Measurements from ENCODE around the gene GGNBP2.
A peak's percentile ranks its signal among the peaks of the same experiment; 100 is the strongest.
"Not testable (repeated sequence)": the region's sequence is repeated elsewhere in the genome, so short reads cannot be mapped to it uniquely, and the experiment has no call there.

The GGNBP2 gene

GRCh38 chr17:36544307-36545076 lies at the start of gene GGNBP2:
Gene GGNBP2, plus strand, starts transcription at chr17:36544919. Its CDS starts 806 bp downstream, at chr17:36545725.
- DNase-seq (ENCODE audit: low spot score) = peak; percentile 91

- DNase-seq (ENCODE audit: low spot score) = no peak
Observed at GRCh38 chr17:36495076-36495578, 49.6 kb upstream of the GGNBP2 start.

GRCh38 chr17:36496018-36496789 lies 48.5 kb upstream of the GGNBP2 start:
- no peak for DNase-seq (ENCODE audit: low spot score)

GRCh38 chr17:36498155-36498554 lies 46.6 kb upstream of the GGNBP2 start:
- DNase-seq (ENCODE audit: low spot score) = no peak

- no peak for DNase-seq (ENCODE audit: low spot score)
Observed at GRCh38 chr17:36498560-36499300, 46.0 kb upstream of the GGNBP2 start.

- no peak for DNase-seq (ENCODE audit: low spot score)
Observed at GRCh38 chr17:36500745-36501225, 43.9 kb upstream of the GGNBP2 start.

- no peak for DNase-seq (ENCODE audit: low spot score)
Observed at GRCh38 chr17:36501351-36501750, 43.4 kb upstream of the GGNBP2 start.

GRCh38 chr17:36501963-36502362 lies 42.8 kb upstream of the GGNBP2 start:
- no peak for DNase-seq (ENCODE audit: low spot score)

- no peak for DNase-seq (ENCODE audit: low spot score)
Observed at GRCh38 chr17:36503456-36504155, 41.1 kb upstream of the GGNBP2 start.

GRCh38 chr17:36504156-36504545 lies 40.6 kb upstream of the GGNBP2 start:
- DNase-seq (ENCODE audit: low spot score) = no peak

- DNase-seq (ENCODE audit: low spot score) = no peak
Observed at GRCh38 chr17:36505171-36505570, 39.5 kb upstream of the GGNBP2 start.

GRCh38 chr17:36506249-36506826 lies 38.4 kb upstream of the GGNBP2 start:
- DNase-seq (ENCODE audit: low spot score) = no peak

- DNase-seq (ENCODE audit: low spot score) = no peak
Observed at GRCh38 chr17:36506831-36507230, 37.9 kb upstream of the GGNBP2 start.

- no peak for DNase-seq (ENCODE audit: low spot score)
Observed at GRCh38 chr17:36507266-36507665, 37.5 kb upstream of the GGNBP2 start.

- DNase-seq (ENCODE audit: low spot score) = not testable (repeated sequence)
Observed at GRCh38 chr17:36508439-36508838, 36.3 kb upstream of the GGNBP2 start.

- DNase-seq (ENCODE audit: low spot score) = no peak
Observed at GRCh38 chr17:36509272-36509985, 35.3 kb upstream of the GGNBP2 start.

GRCh38 chr17:36510636-36511035 lies 34.1 kb upstream of the GGNBP2 start:
- no peak for DNase-seq (ENCODE audit: low spot score)

GRCh38 chr17:36511216-36511615 lies 33.5 kb upstream of the GGNBP2 start:
- DNase-seq (ENCODE audit: low spot score) = no peak

- DNase-seq (ENCODE audit: low spot score) = no peak
Observed at GRCh38 chr17:36512641-36513040, 32.1 kb upstream of the GGNBP2 start.

- no peak for DNase-seq (ENCODE audit: low spot score)
Observed at GRCh38 chr17:36514856-36515255, 29.9 kb upstream of the GGNBP2 start.

- DNase-seq (ENCODE audit: low spot score) = no peak
Observed at GRCh38 chr17:36515837-36516236, 28.9 kb upstream of the GGNBP2 start.
